ENCODE data around the gene TOR1AIP1. TPM values are rescaled to one million over a fixed set of nuclear protein-coding genes. Genes with fewer than 3 reads are reported as not detected.

The TOR1AIP1 gene
- total RNA-seq, 1 donor from 2014 or later, result 83.3 TPM

DNA sequence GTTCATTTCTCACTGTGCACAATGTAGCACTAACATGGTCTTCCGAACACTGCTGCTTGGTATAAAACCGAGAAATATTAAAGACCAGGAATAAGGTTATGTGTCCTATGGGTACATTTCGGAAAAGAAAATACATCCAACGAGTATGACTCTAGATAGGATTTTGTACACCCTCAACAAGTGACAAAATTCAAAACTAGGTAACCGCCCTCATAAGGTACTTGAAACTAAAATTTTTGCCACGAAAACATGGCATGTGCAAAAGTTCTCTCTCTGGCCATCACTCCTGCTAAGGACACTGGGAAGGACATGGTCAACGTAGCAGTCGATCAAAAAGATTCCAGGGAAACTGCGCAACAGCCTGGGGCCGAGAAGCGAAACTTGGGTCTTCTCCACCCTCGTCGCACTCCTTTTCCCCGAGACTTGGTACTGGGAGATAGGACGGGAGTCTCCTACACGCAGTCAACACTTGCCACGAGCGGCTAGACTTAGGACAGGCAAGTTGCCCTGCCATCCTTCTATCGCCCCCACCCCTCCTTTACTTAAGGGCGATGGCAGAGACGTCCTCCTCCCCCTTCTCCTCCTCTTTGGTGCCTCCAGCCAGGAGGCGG, 338 bp upstream of the TOR1AIP1 start:
- DNase-seq (ENCODE audit: low spot score), result peak; percentile 98

DNA sequence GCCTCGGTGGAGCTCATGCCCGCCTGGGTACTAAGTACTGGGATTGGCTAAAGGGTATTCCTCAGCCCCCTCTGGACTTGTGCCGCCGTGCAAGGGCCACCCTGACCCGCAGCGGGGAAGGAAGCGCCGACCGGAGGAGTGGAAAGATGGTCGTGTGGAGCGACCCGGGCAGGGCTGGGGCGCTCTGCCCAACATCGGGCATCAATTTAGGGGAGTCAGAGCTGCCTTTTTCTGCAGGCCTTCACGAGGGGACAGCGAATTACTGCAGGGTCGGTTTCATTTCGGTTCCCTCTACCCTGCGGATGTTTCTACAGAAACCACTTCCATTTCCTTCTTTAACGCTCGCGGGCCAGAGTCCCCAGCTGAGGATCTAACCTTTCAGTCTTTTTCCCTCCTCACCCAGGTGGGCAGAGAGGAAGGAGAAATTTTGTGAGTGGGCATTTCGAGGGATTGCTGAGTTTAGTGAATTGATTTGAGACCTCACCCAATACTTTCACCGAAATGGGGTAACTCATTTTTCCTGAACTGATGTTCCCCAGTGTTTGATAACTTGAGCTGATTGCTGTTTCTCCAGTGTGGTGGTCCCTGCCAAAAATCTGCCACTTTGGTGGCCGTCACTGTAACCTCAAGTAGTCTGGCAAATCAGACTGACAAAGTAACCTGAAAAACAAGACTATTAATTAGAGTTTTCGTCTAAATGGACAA, 1.1 kb downstream of the TOR1AIP1 start:
- DNase-seq (ENCODE audit: low spot score), result no peak

DNA sequence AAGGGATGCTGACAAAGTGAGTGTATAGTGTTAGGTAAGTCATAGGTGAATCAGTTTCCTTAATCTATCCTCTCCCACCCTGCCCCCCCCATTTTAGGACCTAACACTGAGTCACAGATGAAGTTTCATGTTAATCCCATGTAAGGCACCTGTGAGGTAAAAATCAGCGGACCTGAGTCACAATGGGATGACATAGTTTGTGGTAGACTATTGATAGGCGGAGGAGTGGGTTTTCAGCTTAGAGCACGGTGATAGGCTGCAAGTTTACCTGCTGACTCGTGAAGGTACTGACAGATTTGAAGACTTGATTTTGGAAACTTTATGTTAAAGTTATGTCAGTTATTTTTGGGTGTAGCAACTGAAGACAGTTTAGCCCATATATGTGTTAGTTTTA, 1.7 kb downstream of the TOR1AIP1 start:
- DNase-seq (ENCODE audit: low spot score), result no peak

DNA sequence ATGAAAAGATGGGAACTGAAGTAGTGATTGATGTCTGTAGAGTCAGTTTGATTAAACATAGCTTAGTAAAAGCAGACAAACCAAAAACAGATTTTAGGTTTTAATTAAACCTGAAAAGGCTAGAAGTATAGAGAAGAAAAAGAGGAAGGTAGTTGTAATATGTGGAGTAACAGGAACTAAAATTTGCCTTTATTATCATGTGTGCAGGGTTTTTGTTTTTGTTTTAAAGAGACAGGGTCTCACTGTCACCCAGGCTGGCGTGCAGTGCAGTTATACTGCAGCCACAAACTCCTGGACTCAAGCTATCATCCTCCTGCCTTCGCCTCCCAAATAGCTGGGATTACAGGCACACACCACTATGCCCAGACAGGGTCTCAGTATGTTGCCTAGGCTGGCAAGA, 6.0 kb downstream of the TOR1AIP1 start:
- no peak for DNase-seq (ENCODE audit: low spot score)

DNA sequence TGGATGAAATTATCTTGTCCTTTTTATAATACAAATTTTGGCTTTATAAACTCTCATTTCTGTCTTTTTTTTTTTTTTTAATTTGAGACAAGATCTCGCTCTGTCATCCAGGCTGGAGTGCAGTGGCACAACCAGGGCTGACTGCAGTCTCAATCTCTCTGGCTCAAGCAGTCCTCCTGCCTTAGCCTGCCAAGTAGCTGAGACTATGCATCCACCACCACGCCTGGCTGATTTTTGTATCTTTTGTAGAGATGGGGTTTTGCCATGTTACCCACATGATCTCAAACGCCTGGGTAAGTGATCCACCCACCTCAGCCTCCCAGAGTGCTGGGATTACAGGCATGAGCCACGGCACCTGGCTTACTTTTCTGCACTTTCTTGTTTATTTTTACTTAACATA, 7.5 kb downstream of the TOR1AIP1 start:
- DNase-seq (ENCODE audit: low spot score), result no peak

DNA sequence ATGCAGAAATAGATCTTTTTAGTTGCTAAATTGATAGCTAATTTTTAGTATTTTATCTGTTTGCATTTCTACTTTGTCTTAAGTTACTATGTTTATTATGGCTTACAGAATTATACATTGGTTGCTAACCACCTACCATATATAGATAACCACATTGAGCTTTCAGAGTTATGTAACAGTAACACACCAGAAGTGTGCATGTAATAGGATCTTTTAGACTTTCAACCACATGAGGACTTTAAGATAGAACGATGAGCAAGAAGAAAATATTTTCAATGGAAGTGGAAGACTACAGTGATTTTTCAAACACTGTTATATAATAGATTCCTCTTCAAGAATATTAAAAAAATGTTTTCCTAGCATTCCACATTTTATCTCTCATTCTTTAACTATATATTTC, 28.8 kb downstream of the TOR1AIP1 start:
- no peak for DNase-seq (ENCODE audit: low spot score)

DNA sequence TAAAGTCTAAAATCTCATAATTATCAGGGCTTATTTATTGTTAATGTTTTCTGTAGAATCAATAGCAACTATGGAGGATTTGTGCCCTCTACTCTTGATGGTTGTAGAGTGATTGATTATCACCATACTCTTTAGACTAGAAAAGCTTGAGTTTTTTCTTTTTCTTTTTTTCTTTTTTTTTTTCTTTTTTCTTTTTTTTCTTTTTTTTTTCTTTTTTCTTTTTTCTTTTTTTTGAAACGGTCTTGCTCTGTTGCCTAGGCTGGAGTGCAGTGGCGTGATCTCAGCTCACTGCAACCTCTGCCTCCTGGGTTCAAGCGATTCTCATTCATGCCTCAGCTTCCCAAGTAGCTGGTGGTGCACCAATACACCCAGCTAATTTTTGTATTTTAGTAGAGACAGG, 29.7 kb downstream of the TOR1AIP1 start:
- DNase-seq (ENCODE audit: low spot score), result no peak

DNA sequence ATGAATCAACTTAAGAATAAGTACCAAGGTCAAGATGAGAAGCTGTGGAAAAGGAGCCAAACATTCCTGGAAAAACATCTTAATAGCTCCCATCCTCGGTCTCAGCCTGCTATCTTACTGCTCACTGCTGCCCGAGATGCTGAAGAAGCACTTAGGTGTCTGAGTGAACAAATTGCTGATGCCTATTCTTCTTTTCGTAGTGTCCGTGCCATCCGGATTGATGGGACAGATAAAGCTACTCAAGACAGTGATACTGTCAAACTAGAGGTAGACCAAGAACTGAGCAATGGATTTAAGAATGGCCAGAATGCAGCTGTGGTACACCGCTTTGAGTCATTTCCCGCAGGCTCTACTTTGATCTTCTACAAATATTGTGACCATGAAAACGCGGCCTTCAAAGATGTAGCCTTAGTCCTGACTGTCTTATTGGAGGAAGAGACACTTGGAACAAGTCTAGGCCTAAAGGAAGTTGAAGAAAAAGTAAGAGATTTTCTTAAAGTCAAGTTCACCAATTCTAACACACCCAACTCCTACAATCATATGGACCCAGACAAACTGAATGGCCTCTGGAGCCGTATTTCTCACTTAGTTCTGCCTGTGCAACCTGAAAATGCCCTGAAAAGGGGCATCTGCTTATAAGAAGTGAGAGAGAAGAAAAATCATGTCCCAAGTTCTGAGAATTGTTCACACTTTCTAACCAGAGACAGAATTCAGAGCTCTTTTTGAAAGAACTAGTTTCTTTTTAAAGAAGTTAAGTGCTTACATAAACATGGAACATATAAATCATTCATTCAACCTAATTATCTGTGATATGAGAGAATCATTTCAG, 35.7 kb downstream of the TOR1AIP1 start:
- DNase-seq (ENCODE audit: low spot score), result no peak

DNA sequence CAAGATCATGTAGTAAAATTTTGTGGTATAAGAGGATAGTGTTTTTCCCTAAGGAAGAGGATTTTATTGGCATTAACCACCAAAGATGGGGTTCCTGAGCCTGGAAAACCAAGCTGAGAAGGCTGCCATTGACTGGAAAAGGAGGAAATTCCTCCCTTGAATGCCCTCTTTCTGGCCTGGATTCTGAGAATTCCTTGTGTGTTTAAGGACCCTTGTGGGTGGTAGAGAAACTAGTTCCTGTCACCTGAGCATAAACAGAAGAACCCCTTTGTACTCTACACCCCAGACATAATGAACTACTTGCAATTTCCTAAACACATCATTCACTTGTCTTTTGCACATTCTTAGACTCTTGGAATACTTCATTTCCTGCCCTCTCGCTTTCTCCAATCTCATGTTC, 39.4 kb downstream of the TOR1AIP1 start:
- DNase-seq (ENCODE audit: low spot score), result no peak

DNA sequence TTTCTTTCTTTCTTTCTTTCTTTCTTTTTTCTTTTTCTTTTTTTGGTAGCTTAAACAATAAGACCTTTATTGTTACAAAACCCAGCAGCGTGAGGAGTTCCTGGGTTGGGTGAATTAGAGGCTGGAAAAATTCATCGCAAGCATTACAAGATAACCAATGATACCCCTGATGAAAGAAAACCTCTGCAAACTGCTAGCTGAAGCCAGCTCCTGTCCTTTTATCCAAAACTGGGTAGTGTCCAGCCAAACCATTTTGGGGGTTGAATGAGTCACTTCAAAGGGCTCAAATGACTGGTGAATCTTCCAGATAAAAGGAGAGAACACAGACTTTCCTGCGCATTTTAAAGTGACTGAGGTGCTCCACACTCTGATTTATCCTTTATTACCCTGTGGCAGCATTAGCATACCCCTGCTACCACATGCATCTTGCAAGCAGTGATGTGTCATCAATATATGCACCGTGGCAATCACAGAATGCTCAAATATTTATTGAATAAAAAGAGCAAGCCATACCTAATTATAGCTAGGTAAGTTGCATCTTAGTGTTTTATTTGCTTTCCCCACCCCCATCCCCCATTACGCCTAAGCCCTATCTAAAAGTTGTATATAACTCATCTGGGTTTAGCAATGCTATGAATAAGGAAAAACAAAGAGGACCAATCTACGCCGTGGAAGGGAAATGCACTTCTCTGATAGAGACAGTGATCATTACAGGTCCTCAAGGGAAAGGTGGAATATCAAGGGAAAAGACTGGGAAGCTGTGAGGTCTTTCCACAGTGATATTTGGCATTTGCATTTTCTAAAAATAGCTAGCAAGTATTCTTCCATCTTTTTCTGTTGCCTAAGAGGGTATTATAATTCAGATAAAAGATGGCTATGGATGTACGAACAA, 40.1 kb downstream of the TOR1AIP1 start:
- DNase-seq (ENCODE audit: low spot score), result peak; percentile 26

DNA sequence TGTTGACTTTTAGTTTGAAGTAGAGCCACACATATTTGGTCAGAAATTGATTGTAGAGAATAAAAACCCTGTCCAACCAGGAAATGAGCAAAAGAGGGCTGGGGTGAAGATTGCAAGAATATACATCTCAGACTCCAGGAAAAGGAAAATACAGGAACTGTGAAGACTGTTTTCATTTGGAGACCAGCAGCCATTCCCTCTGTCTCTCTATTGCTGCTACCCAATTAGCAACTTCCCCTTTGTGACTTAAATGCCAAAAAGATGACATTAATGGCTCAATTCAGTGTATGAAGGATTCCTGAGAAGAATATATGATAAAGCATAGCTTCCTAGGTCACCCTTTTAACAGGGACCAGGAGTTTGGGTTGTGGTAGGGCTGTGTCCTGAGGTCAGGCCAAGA, 40.9 kb downstream of the TOR1AIP1 start:
- DNase-seq (ENCODE audit: low spot score), result no peak

DNA sequence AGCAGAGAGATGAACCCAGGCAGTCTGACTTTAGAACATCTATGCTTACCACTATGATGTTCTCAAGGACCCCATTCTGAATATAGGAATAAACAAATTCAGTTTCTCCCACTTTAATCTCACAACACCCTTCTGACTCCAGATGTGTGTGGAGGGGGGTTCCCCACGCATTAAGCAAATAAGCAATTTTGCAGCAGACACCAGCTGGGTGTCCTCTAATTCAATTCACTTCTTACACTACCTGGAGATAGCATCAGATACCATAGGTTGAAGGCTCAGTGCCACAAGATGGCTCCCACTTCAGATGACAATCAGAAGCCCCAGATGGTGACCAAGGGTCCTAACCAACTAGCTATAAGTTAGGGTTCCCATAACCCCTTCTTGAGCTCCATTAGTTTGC, 42.2 kb downstream of the TOR1AIP1 start:
- no peak for DNase-seq (ENCODE audit: low spot score)

DNA sequence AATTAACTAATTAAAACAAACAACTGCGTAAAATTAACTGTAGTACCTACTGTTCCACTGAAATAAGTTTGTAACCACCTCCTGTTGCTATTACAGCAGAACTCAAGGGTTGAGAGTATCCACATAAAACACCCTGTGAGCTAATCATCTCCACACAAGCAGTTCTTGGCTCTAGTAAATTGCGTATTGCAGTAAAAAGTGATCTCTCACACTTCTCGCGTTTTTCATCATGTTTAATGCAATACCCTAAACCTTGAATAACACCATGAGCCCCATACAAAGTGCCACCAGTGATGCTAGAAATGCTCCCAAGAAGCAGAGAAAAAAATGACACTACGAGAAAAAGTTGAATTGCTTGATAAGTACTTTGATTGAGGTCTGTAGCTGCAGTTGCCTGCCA, 43.2 kb downstream of the TOR1AIP1 start:
- DNase-seq (ENCODE audit: low spot score), result no peak

DNA sequence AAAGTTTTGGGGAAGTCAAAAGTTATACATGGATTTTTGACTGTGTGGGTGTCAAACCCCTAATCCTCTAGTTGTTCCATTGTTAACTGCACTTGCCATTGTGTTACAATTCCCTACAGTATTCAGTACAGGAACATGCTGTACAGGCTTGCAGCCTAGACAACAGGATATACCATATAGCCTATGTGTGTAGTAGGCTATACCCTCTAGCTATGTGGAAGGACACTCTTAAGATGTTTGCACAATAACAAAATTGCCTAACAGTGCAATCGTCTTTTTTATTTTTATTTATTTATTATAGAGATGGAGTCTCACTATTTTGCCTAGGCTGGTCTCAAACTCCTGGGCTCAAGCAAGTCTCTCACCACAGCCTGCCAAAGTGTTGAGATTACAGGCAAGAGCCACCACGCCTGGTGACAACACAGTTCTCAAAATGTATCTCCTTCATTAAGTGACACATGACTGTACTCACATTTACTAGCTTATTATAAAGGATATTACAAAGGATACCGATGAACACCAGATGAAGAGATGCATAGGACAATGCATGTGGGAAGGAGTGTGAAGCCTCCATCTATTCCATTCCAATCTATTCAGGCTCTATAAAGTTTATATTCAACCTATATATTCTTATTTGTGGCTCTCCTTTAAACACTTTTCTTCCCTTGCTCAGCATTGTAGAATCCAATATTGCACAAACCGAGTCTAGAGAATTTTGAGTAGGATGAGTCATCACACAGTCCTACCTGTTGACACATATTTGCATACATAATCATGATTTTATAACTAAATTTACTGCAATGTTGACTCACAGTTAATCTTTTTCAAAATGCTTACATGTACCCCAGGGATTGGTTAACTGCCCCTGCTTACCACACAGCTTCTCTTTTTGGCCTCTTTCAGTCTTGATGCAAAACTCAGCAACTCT, 44.1 kb downstream of the TOR1AIP1 start:
- DNase-seq (ENCODE audit: low spot score), result peak; percentile 20

DNA sequence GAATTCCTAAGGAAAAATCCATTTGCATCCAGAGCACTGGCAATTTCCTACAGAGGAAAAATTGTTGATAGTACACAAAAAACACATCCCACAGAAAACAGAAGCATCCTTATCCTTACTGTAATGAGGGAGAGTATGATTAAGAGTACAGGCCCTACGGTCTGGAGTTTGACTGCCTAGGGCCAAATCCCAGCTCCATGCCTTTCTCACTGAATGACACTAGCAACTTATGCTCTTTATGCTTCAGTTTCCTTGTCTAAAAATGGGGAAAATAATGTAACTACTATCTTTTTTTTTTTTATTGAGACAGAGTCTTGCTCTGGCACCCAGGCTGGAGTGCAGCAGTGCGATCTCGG, 44.7 kb downstream of the TOR1AIP1 start:
- DNase-seq (ENCODE audit: low spot score), result no peak

DNA sequence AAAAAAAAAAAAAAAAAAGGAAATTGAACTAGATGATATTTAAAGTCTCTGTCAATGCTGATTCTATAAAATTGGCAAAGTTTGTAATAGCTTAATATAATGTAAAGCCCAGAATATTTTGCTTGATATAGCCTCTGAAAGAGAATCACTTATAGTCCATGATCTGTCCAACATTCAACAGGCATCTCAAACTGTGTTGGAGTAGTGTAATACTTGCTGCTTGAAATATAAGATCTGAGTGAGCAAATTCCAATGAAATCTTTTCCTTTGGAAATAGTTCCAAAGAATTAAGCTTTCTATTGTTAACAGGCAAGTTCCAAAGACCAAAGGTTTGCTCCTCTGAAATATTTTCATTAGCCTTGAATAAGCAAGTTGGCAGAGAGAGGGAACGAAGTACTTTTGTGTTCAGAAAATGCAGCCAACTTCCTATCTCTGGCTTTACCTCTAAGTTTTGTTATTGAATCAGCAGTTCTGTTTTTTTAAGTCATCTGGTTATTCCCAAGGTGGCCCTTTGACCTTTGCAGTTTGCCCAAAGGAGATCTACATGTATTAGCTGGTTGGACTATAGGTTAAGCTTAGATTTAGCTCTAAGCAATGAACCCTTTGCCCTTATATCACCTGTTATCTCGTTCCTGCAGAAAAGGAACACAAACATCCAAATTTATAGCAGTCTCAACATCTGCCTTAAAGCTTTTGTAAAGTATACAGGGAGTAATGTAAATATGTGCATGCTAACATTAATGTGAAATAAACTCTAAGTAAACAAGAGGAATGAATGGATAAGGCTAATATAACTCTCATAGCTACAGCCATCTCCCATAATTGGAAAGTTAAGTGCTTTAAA, 48.1 kb downstream of the TOR1AIP1 start:
- peak; percentile 14 for DNase-seq (ENCODE audit: low spot score)

DNA sequence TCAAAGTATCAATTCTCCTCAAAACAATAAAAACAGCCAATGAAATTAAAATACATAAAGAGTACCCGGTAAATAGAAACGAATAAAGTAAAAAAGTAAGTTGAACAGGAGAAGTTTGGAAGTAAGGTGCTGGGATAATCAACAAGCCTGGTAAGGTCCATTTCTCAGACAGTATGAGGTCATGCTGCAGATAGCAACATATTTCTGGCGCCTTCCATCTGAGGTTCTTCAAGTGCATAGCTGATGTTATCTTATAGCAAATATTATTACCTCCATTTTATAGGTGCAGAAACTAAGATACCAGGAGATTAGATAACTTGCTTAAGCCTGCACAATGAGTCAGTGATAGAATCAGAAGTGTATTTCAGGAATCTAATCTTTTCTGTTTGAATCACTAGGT, 48.8 kb downstream of the TOR1AIP1 start:
- DNase-seq (ENCODE audit: low spot score), result peak; percentile 61

DNA sequence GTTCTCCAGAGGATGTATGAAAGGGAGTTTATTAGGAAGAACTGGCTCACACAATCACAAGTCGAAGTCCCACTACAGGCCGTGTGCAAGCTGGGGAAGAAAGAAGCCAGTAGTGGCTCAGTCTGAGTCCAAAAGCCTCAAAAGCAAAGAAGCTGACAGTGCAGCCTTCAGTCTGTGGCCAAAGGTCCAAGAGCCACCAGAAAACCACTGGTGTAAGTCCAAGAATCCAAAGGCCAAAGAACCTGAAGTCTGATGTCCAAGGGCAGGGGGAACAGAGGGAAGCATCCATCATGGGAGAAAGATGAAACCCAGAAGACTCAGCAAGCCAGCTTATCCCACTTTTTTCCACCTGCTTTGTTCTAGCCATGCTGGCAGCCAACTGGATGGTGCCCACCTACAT, 51.1 kb downstream of the TOR1AIP1 start:
- DNase-seq (ENCODE audit: low spot score), result no peak

DNA sequence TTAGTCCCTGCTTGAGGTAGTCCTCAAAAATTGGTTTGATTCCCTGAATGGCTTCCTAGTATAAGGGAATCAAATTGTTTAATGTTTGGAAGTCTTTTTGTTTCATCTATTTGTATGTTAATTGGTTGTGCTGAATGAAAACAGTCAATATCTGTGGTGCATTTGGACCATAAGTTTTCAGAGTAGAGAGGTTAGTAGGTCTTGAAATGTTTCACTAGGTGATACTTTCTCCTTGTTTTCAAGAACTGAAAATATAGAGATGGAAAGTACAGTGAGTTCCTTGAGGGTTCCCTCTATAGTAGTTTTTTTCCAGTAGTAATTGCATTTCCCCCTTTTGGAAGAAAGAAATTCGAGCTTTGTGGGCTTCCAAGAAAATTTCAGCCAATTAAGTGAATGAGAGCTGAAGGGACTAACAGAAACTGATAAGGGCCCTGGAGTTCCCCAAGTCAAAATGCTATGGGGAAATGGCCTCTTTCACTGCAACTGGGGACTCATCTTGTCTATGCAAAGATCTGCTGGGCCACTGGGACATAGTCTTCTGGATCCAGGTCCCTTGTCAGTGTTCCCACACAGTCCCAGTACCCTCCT, 53.9 kb downstream of the TOR1AIP1 start:
- DNase-seq (ENCODE audit: low spot score), result no peak

All from umbilical cord (tissue), 2 donors.